ENCODE data around the gene CTNNB1. TPM values are rescaled to one million over a fixed set of nuclear protein-coding genes. Genes with fewer than 3 reads are reported as not detected.

CTNNB1 gene
- total RNA-seq, 1 experiment from 2014 or later = 134 TPM

- Histone ChIP-seq H3K27me3 (replicated peaks; ENCODE audit: insufficient read depth, low read depth, low read length, poor library complexity) (no peaks in the 10 kb centered on the region), H3K4me3 (ENCODE audit: low read depth, low read length, poor library complexity, severe bottlenecking) (no peak overlapping the region), H3K9me3 (ENCODE audit: low read depth, low read length, poor library complexity, severe bottlenecking) (no peaks in the 10 kb centered on the region), H3K4me1 (ENCODE audit: insufficient read depth, low read length, poor library complexity, severe bottlenecking) (no peaks in the 10 kb centered on the region), H3K27ac (ENCODE audit: low read depth, low read length, poor library complexity, severe bottlenecking) (no peak overlapping the region), H3K36me3 (ENCODE audit: insufficient read depth, low read length, poor library complexity, severe bottlenecking) (no peaks in the 10 kb centered on the region)
- BruUV-seq (replicated peaks) = no TSS peak
- CTCF ChIA-PET = no interaction called here
- no peak for DNase-seq (ENCODE audit: low spot score)
- POLR2A ChIA-PET (ENCODE audit: low non-redundant PET) = no interaction called here
- intact Hi-C loops (cut with micrococcal nuclease; ENCODE audit: unreplicated experiment) = no loop called here
- TF ChIP-seq CTCF (conservative IDR thresholded peaks at IDR 0.05; ENCODE audit: low read depth, low read length) (no peak), EZH2 (IDR thresholded peaks at IDR 0.05; ENCODE audit: borderline replicate concordance, low read depth, low read length, poor library complexity, severe bottlenecking) (no peak)
Observed at GRCh38 chr3:41258239-41258800, 59.0 kb downstream of the CTNNB1 start.

- CTCF ChIA-PET = no interaction called here
- POLR2A ChIA-PET (ENCODE audit: low non-redundant PET) = no interaction called here
Observed at GRCh38 chr3:41259449-41260062, 60.3 kb downstream of the CTNNB1 start.

GRCh38 chr3:41260063-41260450 is 60.8 kb downstream of the CTNNB1 start:
- no TSS peak for BruUV-seq (replicated peaks)
- H3K27me3 ChIP-seq (replicated peaks; ENCODE audit: insufficient read depth, low read depth, low read length, poor library complexity) = no peaks in the 10 kb centered on the region
- ChIA-PET CTCF (no interaction called here), POLR2A (ENCODE audit: low non-redundant PET) (no interaction called here)
- intact Hi-C loops (cut with micrococcal nuclease; ENCODE audit: unreplicated experiment) = no loop called here
- H3K27ac ChIP-seq (ENCODE audit: low read depth, low read length, poor library complexity, severe bottlenecking) = no peak overlapping the region
- H3K9me3 ChIP-seq (ENCODE audit: low read depth, low read length, poor library complexity, severe bottlenecking) = no peaks in the 10 kb centered on the region
- DNase-seq (ENCODE audit: low spot score) = no peak
- TF ChIP-seq CTCF (conservative IDR thresholded peaks at IDR 0.05; ENCODE audit: low read depth, low read length) = no peak
- no peak for TF ChIP-seq EZH2 (IDR thresholded peaks at IDR 0.05; ENCODE audit: borderline replicate concordance, low read depth, low read length, poor library complexity, severe bottlenecking)
- no peaks in the 10 kb centered on the region for H3K36me3 ChIP-seq (ENCODE audit: insufficient read depth, low read length, poor library complexity, severe bottlenecking)
- H3K4me1 ChIP-seq (ENCODE audit: insufficient read depth, low read length, poor library complexity, severe bottlenecking) = no peaks in the 10 kb centered on the region
- no peak overlapping the region for H3K4me3 ChIP-seq (ENCODE audit: low read depth, low read length, poor library complexity, severe bottlenecking)

More at GRCh38 chr3:41259449-41260062, 60.3 kb downstream of the CTNNB1 start:
- no peaks in the 10 kb centered on the region for H3K36me3 ChIP-seq (ENCODE audit: insufficient read depth, low read length, poor library complexity, severe bottlenecking)
- H3K9me3 ChIP-seq (ENCODE audit: low read depth, low read length, poor library complexity, severe bottlenecking) = no peaks in the 10 kb centered on the region
- no peak for DNase-seq (ENCODE audit: low spot score)
- no peaks in the 10 kb centered on the region for H3K27me3 ChIP-seq (replicated peaks; ENCODE audit: insufficient read depth, low read depth, low read length, poor library complexity)
- intact Hi-C loops (cut with micrococcal nuclease; ENCODE audit: unreplicated experiment) = no loop called here
- H3K4me3 ChIP-seq (ENCODE audit: low read depth, low read length, poor library complexity, severe bottlenecking) = no peak overlapping the region
- BruUV-seq (replicated peaks) = no TSS peak
- no peak overlapping the region for H3K27ac ChIP-seq (ENCODE audit: low read depth, low read length, poor library complexity, severe bottlenecking)
- H3K4me1 ChIP-seq (ENCODE audit: insufficient read depth, low read length, poor library complexity, severe bottlenecking) = no peaks in the 10 kb centered on the region
- TF ChIP-seq EZH2 (IDR thresholded peaks at IDR 0.05; ENCODE audit: borderline replicate concordance, low read depth, low read length, poor library complexity, severe bottlenecking) (no peak), CTCF (conservative IDR thresholded peaks at IDR 0.05; ENCODE audit: low read depth, low read length) (no peak)
